ENCODE data around the gene DTHD1. TPM values are rescaled to one million over a fixed set of nuclear protein-coding genes. Genes with fewer than 3 reads are reported as not detected.

The DTHD1 gene
- total RNA-seq, 1 experiment from 2014 or later: not detected

DNA sequence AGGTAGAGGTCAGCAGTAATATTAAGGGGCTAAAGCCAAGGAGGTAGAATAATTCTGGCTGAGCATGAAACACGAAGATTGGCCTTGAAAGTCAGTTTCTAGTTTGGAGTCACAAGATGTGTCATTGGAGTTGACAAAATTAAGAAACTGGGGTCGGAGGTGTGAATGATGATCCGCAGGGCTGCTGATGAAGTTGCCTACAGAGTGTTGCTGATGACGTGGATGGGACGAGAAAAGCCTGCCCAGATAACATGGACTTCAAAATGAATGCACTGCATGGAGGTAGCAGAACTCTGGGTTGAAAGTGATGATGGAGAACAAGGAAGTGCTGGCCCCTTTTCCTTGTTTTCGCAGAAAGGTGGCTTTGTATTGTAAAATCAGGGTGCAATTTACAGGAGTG, 60.5 kb downstream of the DTHD1 start:
- H3K4me3 ChIP-seq (ENCODE audit: low read depth, low read length, poor library complexity, severe bottlenecking): no peak overlapping the region
- no peak for DNase-seq (ENCODE audit: low spot score)

DNA sequence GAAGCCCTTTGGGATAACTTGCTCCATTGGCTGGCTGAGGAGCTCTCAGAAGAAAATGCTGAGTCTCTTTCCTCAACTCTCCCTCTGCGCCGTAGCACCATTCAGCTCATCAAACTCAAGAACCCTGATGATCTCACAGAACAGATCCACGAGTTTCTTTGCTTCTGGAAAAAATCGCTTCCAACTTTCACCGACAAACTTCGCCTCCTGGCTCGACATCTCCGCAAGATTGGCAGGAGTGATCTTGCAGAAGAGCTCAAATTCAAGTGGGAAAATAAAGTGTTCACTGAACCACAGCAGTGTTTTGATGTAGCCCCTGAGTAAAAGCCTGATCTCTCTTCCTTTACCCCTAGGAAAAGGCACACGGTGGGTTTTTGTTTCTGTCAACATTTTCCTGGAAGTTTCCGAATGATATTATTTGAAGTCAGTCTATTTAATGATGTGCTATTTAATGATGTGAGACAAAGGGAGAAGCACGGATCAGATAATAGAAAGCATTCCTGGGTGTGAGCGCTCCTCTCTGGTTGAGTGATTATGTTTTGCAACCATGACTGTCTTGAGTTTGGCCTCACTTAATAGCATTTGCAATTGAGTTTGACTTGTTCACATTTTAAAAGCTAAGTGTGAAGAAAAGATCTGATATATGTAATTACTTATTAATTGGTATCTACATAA, 62.2 kb downstream of the DTHD1 start:
- ChIA-PET POLR2A (ENCODE audit: low non-redundant PET) (no interaction called here), CTCF (no interaction called here)
- no peaks in the 10 kb centered on the region for H3K4me1 ChIP-seq (ENCODE audit: insufficient read depth, low read length, poor library complexity, severe bottlenecking)
- DNase-seq (ENCODE audit: low spot score): no peak
- intact Hi-C loops (cut with micrococcal nuclease; ENCODE audit: unreplicated experiment): no loop called here
- H3K4me3 ChIP-seq (ENCODE audit: low read depth, low read length, poor library complexity, severe bottlenecking): no peak overlapping the region
- H3K27me3 ChIP-seq (replicated peaks; ENCODE audit: insufficient read depth, low read depth, low read length, poor library complexity): no peaks in the 10 kb centered on the region
- TF ChIP-seq, protein P1, sequence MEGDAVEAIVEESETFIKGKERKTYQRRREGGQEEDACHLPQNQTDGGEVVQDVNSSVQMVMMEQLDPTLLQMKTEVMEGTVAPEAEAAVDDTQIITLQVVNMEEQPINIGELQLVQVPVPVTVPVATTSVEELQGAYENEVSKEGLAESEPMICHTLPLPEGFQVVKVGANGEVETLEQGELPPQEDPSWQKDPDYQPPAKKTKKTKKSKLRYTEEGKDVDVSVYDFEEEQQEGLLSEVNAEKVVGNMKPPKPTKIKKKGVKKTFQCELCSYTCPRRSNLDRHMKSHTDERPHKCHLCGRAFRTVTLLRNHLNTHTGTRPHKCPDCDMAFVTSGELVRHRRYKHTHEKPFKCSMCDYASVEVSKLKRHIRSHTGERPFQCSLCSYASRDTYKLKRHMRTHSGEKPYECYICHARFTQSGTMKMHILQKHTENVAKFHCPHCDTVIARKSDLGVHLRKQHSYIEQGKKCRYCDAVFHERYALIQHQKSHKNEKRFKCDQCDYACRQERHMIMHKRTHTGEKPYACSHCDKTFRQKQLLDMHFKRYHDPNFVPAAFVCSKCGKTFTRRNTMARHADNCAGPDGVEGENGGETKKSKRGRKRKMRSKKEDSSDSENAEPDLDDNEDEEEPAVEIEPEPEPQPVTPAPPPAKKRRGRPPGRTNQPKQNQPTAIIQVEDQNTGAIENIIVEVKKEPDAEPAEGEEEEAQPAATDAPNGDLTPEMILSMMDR (conservative IDR thresholded peaks at IDR 0.05; ENCODE audit: low read depth, low read length): no peak
- TF ChIP-seq EZH2 (IDR thresholded peaks at IDR 0.05; ENCODE audit: borderline replicate concordance, low read depth, low read length, poor library complexity, severe bottlenecking): no peak
- no peaks in the 10 kb centered on the region for H3K36me3 ChIP-seq (ENCODE audit: insufficient read depth, low read length, poor library complexity, severe bottlenecking)
- H3K9me3 ChIP-seq (ENCODE audit: low read depth, low read length, poor library complexity, severe bottlenecking): no peaks in the 10 kb centered on the region
- H3K27ac ChIP-seq (ENCODE audit: low read depth, low read length, poor library complexity, severe bottlenecking): no peak overlapping the region
- no TSS peak for BruUV-seq (replicated peaks)

More for the DNA sequence above, 60.5 kb downstream of the DTHD1 start:
- TF ChIP-seq, protein P1 (conservative IDR thresholded peaks at IDR 0.05; ENCODE audit: low read depth, low read length): no peak
- TF ChIP-seq EZH2 (IDR thresholded peaks at IDR 0.05; ENCODE audit: borderline replicate concordance, low read depth, low read length, poor library complexity, severe bottlenecking): no peak
- ChIA-PET CTCF (no interaction called here), POLR2A (ENCODE audit: low non-redundant PET) (no interaction called here)
- no peaks in the 10 kb centered on the region for H3K4me1 ChIP-seq (ENCODE audit: insufficient read depth, low read length, poor library complexity, severe bottlenecking)
- no peaks in the 10 kb centered on the region for H3K9me3 ChIP-seq (ENCODE audit: low read depth, low read length, poor library complexity, severe bottlenecking)
- no TSS peak for BruUV-seq (replicated peaks)
- no peaks in the 10 kb centered on the region for H3K36me3 ChIP-seq (ENCODE audit: insufficient read depth, low read length, poor library complexity, severe bottlenecking)
- intact Hi-C loops (cut with micrococcal nuclease; ENCODE audit: unreplicated experiment): no loop called here
- no peak overlapping the region for H3K27ac ChIP-seq (ENCODE audit: low read depth, low read length, poor library complexity, severe bottlenecking)
- no peaks in the 10 kb centered on the region for H3K27me3 ChIP-seq (replicated peaks; ENCODE audit: insufficient read depth, low read depth, low read length, poor library complexity)

- TF ChIP-seq, protein P1 (conservative IDR thresholded peaks at IDR 0.05; ENCODE audit: low read depth, low read length): no peak
- no peak for TF ChIP-seq EZH2 (IDR thresholded peaks at IDR 0.05; ENCODE audit: borderline replicate concordance, low read depth, low read length, poor library complexity, severe bottlenecking)
- H3K4me1 ChIP-seq (ENCODE audit: insufficient read depth, low read length, poor library complexity, severe bottlenecking): no peaks in the 10 kb centered on the region
- POLR2A ChIA-PET (ENCODE audit: low non-redundant PET): no interaction called here
- CTCF ChIA-PET: no interaction called here
- intact Hi-C loops (cut with micrococcal nuclease; ENCODE audit: unreplicated experiment): no loop called here
- no peaks in the 10 kb centered on the region for H3K36me3 ChIP-seq (ENCODE audit: insufficient read depth, low read length, poor library complexity, severe bottlenecking)
- H3K4me3 ChIP-seq (ENCODE audit: low read depth, low read length, poor library complexity, severe bottlenecking): no peak overlapping the region
- BruUV-seq (replicated peaks): no TSS peak
- no peaks in the 10 kb centered on the region for H3K9me3 ChIP-seq (ENCODE audit: low read depth, low read length, poor library complexity, severe bottlenecking)
- no peak overlapping the region for H3K27ac ChIP-seq (ENCODE audit: low read depth, low read length, poor library complexity, severe bottlenecking)
- no peaks in the 10 kb centered on the region for H3K27me3 ChIP-seq (replicated peaks; ENCODE audit: insufficient read depth, low read depth, low read length, poor library complexity)
- no peak for DNase-seq (ENCODE audit: low spot score)
Measured at GRCh38 chr4:36348403-36348938, 67.1 kb downstream of the DTHD1 start.

Measured in A673 (cell line).